ENCODE measurements around the gene LUZP2.

Gene LUZP2

GRCh38 chr11:24496736-24497725 is at the start of gene LUZP2:
Gene LUZP2 (plus strand): TSS chr11:24497053.
- peak; percentile 22 for DNase-seq

- DNase-seq, result no peak
These were observed 43.6 kb upstream of the LUZP2 start for GRCh38 chr11:24453129-24453718.

DNA sequence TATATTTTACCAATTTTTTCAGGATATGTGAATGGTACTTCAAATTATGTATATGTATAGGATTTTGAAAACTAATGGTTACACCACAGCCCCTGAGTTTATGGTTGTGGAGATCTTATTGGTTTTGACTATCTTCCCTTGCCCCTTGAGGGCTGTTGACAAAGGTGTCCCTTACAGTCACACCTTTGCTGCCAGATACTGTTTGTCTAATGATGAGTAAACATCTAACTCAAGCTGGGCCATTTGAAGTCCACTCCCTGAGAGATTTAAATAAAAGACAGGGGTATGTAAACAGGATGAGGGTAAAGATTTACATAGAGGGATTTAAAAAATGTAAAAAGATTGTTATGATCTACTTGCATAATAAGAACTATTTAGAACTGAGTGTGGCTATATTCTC is 38.9 kb upstream of the LUZP2 start:
- no peak for DNase-seq

DNA sequence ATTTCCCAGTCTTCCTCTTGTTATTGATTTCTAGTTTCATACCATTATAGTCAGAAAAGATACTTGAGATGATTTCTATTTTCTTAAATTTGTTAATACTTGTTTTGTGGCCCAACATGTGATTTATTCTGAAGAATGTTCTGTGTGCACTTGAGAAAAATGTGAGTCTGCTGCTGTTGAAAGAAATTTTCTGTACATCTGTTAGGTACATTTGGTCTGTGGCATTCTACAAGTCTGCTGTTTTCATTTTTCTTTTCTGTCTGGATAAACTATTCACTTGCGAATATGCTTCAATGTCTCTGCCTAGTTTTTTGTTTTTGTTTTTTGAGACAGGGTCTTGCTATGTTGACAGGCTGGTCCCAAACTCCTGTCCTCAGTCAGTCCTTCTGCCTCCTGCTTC is 26.4 kb upstream of the LUZP2 start:
- DNase-seq, result no peak

DNA sequence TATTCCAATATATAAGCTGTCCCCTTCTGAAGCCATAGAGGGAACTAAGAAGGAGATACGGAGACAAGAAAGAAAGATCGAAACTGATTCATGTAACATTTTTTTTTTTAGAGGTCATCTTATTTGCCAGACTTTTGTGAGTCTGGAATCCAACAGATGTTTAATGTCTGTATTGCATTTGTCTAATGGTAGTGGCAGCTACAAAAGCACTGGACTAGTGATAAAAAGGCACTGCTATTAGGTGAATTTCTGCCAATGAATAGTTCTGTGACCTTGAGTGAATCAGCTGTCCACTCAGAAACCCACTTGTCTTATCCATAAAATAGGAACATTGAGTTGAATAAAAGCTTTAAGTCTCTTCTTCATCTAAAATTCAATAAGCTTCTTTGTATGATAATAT is 25.8 kb upstream of the LUZP2 start:
- no peak for DNase-seq

GRCh38 chr11:24478718-24479117 is 18.1 kb upstream of the LUZP2 start:
- DNase-seq, result no peak

- DNase-seq, result no peak
These were observed 7.4 kb upstream of the LUZP2 start for GRCh38 chr11:24489477-24489876.

DNA sequence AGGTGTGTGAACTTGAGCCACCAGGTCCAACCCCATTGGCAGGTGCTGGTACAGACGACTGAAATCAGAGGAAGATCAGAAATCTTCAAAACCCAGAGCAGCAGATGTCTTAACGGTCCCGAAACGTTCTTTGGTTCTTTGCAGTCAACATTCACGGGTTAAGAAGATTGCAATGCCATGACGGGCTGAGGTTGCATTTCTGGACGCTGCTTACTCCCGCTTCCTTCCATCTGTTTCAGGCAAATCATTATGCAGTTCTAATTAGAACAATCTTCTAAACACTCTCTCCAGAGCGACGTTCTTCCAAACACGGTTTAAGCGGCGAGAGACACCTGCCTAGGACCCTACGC is 492 bp upstream of the LUZP2 start:
- no peak for DNase-seq

DNA sequence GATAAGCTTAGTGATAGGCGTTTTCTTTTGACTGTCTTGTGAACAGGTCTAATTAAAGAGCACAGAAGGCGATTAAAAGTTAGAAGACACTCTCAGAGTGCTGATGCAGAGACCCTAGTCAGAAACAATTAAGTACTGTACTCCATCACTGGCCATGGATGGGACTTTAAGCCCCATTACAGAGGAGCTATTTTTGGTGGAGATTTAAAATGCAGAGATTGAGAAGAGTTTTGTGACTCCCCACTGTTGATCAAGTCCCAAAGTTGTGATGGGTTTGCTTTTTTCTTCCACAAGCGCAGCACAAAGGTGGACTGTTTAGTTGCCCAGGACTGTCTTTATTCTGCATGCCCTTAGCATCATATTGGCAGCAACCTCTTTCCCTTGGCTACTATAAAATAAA is 978 bp downstream of the LUZP2 start:
- DNase-seq, result no peak

GRCh38 chr11:24502425-24502824 is 5.6 kb downstream of the LUZP2 start:
- no peak for DNase-seq

- DNase-seq, result no peak
These were observed 12.3 kb downstream of the LUZP2 start for GRCh38 chr11:24509114-24509513.

- DNase-seq, result no peak
These were observed 14.7 kb downstream of the LUZP2 start for GRCh38 chr11:24511511-24511910.

DNA sequence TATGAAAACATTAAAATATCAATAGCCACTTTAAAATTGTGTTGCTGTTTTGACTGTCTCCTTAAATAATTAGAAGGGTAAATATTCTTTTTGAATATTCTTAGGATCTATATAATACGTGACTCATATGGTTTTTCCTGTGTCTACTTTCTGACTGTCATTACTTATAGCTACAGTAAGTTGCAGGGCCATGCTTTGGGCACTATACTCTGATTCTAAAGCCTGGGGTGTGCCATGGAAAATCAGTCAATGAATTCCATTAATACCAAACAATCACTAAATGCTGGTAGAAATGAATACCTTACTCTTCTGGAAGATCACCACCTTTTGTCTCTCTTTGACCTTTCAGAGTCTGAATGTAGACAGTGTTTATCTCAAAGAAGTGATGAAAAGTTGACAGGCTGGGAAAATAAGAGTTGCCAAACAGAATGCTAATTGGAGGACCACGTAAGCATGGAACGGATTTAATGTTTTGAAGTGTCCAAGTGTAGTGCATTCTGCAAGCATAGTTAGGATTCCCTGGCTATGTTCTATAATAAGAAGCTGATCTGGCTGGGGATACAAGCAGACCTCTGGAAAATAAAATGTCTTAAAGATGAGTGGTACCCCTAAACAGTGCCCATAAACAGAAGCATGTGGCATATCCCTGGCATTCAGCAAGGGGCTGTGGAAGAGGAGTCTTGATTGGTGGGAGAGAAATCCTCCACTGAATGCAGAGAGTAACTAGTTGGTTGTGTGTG is 16.8 kb downstream of the LUZP2 start:
- no peak for DNase-seq

GRCh38 chr11:24514219-24514594 is 17.4 kb downstream of the LUZP2 start:
- DNase-seq, result no peak

GRCh38 chr11:24515632-24516031 is 18.8 kb downstream of the LUZP2 start:
- DNase-seq, result no peak

- DNase-seq, result no peak
These were observed 19.8 kb downstream of the LUZP2 start for GRCh38 chr11:24516638-24517037.

DNA sequence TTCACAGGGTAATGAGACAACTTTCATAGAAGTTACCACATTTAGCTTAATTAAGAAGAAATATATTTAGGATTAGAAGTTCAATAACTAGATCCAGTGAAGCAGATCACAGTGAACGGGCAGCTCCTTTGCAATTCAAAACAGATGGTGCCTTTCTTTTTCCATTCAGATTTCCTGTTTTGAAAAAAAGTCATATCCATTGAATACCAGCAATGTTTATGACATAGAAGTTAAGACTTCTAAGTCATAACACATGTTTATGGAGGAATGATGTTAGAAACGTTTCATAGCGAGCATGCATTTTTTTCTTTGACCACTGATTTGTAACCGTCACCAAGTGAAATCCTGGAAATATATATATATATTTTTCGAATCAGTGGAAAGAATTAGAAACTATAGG is 24.7 kb downstream of the LUZP2 start:
- no peak for DNase-seq

DNA sequence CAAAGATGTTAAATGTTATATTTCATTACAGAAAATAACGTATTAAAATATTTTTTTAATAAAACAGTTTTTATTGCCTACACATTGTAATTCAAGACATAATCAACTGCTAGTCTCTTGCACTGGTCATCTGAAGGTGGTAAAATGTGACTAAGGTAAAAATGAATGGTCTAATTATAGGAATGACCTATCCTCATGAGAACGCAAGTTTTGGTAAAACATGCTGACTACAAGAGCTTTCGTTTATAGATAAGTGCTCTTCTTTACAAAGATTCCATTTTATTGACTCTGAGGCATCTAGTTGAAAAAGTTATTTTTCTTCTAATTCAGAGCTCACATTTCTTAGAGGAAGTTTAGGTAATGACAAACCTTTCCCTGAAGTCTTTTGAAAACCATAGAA is 27.3 kb downstream of the LUZP2 start:
- no peak for DNase-seq

DNA sequence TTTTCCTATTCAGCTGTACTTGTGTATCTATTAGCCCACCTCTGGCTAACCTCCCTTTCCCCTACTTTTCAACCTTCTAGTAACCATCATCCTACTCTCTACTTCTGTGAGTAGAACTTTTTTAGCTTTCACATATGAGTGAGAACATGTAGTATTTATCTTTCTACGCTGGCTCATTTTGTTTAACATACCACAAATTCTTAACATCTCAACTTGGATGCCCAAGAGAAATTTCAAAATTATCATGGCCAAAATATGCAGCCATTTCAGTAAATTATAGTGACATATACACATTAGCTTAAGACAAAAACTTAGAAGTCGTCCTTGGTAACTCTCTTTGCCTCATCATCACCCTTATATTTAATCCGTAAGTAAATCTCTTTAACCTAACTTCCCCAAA is 34.7 kb downstream of the LUZP2 start:
- DNase-seq, result no peak

DNA sequence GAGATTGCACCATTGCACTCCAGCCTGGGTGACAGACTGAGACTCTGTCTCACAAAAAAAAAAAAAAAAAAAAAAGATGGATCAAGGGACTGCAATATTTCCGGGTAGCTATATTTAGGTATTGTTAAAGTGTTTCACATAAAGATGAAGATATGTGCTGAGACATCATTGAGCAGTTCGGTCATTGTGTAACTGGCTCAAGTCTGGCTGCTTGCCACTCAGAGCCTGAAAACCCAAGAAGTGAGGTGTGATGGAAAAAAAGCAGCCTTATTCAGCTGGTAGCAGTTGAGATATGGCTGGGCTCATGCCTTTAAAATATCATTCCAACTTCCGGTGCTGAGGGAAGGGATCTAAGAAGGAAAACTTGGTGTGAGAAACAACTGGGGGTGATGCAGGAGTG is 46.9 kb downstream of the LUZP2 start:
- DNase-seq, result no peak

DNA sequence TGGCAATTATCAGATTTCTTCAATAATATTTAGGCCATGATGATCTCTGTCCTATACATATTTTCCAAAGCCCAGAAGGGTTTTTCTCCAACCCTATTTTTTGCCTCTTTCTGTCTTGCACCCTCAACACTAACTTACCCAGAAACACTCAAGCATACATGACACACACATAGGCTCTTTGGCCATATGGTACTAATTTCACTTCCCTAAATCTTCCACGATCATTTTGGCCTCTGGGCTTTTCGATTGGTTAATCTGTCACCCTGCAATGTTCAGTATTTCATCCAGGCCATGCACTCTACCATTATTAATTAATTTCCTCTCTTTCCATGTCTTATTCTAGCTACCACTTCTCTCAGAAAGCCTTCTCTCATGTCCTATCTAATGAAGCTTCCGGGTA is 59.8 kb downstream of the LUZP2 start:
- DNase-seq, result no peak

GRCh38 chr11:24559315-24559714 is 62.5 kb downstream of the LUZP2 start:
- no peak for DNase-seq

DNA sequence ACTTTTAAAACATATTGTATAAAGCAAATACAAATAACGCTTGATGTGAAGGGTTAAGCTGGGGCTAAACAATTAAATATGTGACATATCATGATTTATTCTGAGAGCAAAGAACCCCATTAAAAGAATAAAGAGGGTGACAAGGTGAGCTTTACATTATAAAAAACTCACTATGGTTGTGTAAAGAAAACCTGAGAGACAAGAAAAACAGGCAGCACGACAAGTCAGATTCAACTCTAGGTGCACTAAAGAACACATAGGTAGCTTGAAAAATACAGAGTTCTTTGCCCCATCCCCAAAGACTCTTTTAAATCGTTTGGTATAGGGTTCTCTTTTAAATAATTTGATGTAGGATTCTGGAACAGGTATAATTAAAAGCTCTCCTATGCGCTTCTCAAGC is 63.5 kb downstream of the LUZP2 start:
- DNase-seq, result no peak

- no peak for DNase-seq
These were observed 70.5 kb downstream of the LUZP2 start for GRCh38 chr11:24567380-24567779.
